Calu3 (cell line): ENCODE measurements around the gene SCAANT1. TPM values are rescaled to one million over a fixed set of nuclear protein-coding genes. Genes with fewer than 3 reads are reported as not detected.

Experiments
- BruUV-seq: library from RNA; stranded (reverse); fragments of 400-500 nt; replicated peaks from 2 replicates; lab custom pipeline; 2021; lab: Mats Ljungman, UMichigan
- CTCF ChIA-PET: fragments of 300-600 bp; sonication (Branson Sonifier 250); formaldehyde crosslinking; loops from one replicate; lab custom pipeline; 2022; ENCODE audit warnings: antibody characterized with exemption; lab: Charles Lee
- DNase-seq: peaks from one replicate; pipeline ENCODE4 v3.0.0; 2022
- H3K27ac Mint-ChIP-seq: one replicate; pipeline ENCODE4 v1.8.0; 2022; ENCODE audit warnings: mixed read lengths; ENCODE audit not compliant: unreplicated experiment
- H3K27me3 Mint-ChIP-seq: one replicate; pipeline ENCODE4 v1.8.0; 2022; ENCODE audit warnings: mixed read lengths; ENCODE audit not compliant: unreplicated experiment
- H3K36me3 Mint-ChIP-seq: one replicate; pipeline ENCODE4 v1.8.0; 2022; ENCODE audit warnings: mild to moderate bottlenecking, moderate library complexity, mixed read lengths; ENCODE audit not compliant: insufficient read depth, unreplicated experiment
- H3K4me1 Mint-ChIP-seq: one replicate; pipeline ENCODE4 v1.8.0; 2022; ENCODE audit warnings: mild to moderate bottlenecking, low read depth, mixed read lengths; ENCODE audit not compliant: unreplicated experiment
- H3K4me3 Mint-ChIP-seq: one replicate; pipeline ENCODE4 v1.8.0; 2022; ENCODE audit warnings: mild to moderate bottlenecking, low read depth, moderate library complexity, mixed read lengths; ENCODE audit not compliant: unreplicated experiment
- H3K9me3 Mint-ChIP-seq: one replicate; pipeline ENCODE4 v1.8.0; 2022; ENCODE audit warnings: low read depth, mixed read lengths; ENCODE audit not compliant: unreplicated experiment
- intact Hi-C: fragments of 100-400 bp; cut with micrococcal nuclease; formaldehyde crosslinking; loops from one replicate; pipeline ENCODE4 v1.10.0; 2022; ENCODE audit not compliant: unreplicated experiment
- total RNA-seq: library from RNA; stranded (reverse); gene quantifications from 2 replicates; pipeline ENCODE4 v1.2.3, GENCODE V29; 2022
- TF ChIP-seq, protein P1 (sequence below): fragments of 200-600 bp; IDR thresholded peaks from one replicate; pipeline ENCODE4 v1.8.0; 2022; ENCODE audit warnings: antibody characterized with exemption; ENCODE audit not compliant: unreplicated experiment

The SCAANT1 gene
- total RNA-seq, 1 experiment from 2014 or later = not detected

DNA sequence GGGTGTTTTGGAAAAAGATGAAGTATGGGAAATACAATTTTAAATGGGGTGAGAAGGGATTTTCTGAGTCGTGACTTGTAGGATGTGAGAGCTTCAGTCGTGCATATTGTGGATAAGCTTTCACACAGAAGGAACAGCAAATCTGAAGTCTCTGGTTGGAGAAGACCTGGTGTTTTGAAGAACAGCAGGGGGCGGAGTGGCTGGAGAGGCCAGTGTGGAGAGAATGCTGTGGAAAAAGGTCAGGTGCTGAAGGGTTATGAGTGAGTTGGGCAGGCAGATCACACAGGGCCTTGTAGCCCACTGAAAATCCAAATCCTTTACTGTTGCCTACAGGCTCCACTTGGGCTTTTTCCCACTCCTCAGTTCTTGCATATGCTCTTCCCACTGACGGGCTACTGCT is 14.1 kb upstream of the SCAANT1 start:
- TF ChIP-seq, protein P1, sequence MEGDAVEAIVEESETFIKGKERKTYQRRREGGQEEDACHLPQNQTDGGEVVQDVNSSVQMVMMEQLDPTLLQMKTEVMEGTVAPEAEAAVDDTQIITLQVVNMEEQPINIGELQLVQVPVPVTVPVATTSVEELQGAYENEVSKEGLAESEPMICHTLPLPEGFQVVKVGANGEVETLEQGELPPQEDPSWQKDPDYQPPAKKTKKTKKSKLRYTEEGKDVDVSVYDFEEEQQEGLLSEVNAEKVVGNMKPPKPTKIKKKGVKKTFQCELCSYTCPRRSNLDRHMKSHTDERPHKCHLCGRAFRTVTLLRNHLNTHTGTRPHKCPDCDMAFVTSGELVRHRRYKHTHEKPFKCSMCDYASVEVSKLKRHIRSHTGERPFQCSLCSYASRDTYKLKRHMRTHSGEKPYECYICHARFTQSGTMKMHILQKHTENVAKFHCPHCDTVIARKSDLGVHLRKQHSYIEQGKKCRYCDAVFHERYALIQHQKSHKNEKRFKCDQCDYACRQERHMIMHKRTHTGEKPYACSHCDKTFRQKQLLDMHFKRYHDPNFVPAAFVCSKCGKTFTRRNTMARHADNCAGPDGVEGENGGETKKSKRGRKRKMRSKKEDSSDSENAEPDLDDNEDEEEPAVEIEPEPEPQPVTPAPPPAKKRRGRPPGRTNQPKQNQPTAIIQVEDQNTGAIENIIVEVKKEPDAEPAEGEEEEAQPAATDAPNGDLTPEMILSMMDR = no peak
- Mint-ChIP-seq H3K27ac (no peak overlapping the region), H3K36me3 (peaks cover 4% of the 10 kb centered on the region), H3K4me1 (peaks cover under 1% of the 10 kb centered on the region), H3K27me3 (no peaks in the 10 kb centered on the region), H3K9me3 (no peaks in the 10 kb centered on the region), H3K4me3 (no peak overlapping the region)
- no TSS peak for BruUV-seq
- intact Hi-C loops = no loop called here
- DNase-seq = no peak
- CTCF ChIA-PET = no interaction called here

DNA sequence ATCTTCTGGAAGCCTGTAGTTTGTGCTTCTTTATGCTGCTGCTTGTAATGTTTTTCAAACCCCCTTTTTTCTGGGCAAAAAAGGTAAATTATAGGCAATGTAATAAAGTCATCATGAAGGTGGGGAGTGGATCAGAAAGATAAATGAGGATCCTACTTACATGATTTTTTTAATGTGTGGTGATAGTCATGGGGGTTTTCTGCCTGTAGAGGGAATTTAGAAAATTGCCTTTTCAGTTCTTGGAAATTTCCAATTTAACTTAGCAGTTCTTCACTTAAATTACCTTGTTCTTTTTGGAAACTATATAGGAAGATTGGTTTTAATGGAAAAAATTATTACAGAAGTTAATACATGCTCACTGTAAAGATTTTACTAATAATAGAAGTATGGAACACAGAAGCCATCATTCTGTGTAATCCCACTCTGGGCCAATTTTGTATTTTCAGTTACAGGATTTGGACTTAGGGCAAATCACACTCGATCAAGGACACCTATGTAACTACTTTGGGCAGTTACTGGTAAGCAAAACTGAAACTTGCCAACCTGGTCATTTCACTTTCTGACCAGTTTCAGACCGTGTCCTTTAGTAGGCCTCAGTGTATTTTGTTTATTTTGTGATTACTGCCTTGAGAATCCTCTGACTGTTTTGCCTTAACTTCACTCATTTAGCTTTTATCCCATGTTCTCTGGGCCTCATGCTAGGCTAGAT is 10.5 kb upstream of the SCAANT1 start:
- DNase-seq = no peak
- Mint-ChIP-seq H3K9me3 (no peaks in the 10 kb centered on the region), H3K4me1 (peaks cover 12% of the 10 kb centered on the region), H3K27me3 (no peaks in the 10 kb centered on the region), H3K4me3 (no peak overlapping the region), H3K27ac (no peak overlapping the region), H3K36me3 (peaks cover 4% of the 10 kb centered on the region)
- CTCF ChIA-PET = no interaction called here
- TF ChIP-seq, protein P1 = no peak
- intact Hi-C loops = no loop called here
- BruUV-seq = no TSS peak

DNA sequence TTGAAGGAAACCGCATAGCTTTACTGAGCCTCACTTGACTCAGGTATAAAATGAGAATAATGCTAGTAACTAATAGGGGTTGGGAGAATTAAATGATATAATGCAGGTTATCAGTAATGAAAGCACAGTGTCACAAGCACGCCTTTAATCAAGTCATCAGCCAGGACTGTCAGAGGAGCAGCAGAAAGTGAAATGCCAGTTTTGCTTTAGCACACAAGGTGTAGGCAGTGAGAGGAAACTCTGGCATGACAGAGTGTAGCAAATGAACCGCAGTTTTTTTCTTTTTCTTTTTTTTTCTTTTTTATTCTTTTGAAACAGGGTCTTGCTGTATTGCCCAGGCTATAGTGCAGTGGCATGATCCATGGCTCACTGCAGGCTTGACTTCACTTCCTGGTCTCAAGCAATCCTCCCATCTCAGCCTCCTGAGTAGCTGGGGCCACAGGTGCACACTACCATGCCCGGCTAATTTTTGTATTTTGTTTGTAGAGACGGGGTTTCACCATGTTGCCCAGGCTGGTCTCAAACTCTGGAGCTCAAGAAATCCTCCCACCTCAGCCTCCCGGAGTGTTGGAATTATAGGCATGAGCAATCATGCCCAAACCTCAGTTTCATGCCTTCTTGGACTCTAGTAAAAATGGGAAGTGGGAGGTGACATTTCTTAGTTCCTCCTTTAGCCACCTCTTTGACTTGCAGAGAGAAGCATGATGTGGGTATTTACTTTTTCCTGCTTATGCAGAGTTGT is 9.7 kb upstream of the SCAANT1 start:
- H3K9me3 Mint-ChIP-seq = no peaks in the 10 kb centered on the region
- no peaks in the 10 kb centered on the region for H3K27me3 Mint-ChIP-seq
- H3K36me3 Mint-ChIP-seq = peaks cover 4% of the 10 kb centered on the region
- TF ChIP-seq, protein P1 = no peak
- no peak for DNase-seq
- CTCF ChIA-PET = no interaction called here
- H3K4me3 Mint-ChIP-seq = no peak overlapping the region
- no TSS peak for BruUV-seq
- H3K27ac Mint-ChIP-seq = no peak overlapping the region
- peaks cover 14% of the 10 kb centered on the region for H3K4me1 Mint-ChIP-seq
- intact Hi-C loops = no loop called here

DNA sequence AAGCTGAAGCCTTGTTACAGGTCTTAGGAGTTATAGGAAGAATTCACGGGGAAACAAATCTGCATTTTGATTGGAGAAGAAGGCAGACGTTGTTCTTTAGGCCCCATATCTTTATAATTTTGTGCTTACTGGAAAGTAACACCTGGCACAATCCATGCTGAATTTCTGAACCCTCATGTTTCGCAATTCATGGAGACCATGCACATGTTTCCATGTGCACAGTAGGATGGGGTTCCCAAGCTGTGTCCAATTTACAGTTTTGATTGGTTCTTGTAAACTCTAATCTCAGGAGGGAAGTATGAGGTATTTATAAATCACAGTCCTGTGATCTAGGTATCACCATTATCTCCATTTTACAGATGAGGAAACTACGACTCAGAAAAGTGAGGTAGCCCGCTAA is 7.8 kb upstream of the SCAANT1 start:
- Mint-ChIP-seq H3K4me1 (peaks cover 14% of the 10 kb centered on the region), H3K27ac (no peak overlapping the region), H3K27me3 (no peaks in the 10 kb centered on the region), H3K4me3 (no peak overlapping the region), H3K36me3 (peaks cover 14% of the 10 kb centered on the region), H3K9me3 (no peaks in the 10 kb centered on the region)
- no TSS peak for BruUV-seq
- TF ChIP-seq, protein P1 = no peak
- intact Hi-C loops = no loop called here
- no peak for DNase-seq
- CTCF ChIA-PET = no interaction called here
